ENCODE results near the gene NUTM1. TPM values are rescaled to one million over a fixed set of nuclear protein-coding genes. Genes with fewer than 3 reads are reported as not detected.

NUTM1 gene
- total RNA-seq, 1 donor = not detected

Other genes with a start within 250 kb of the NUTM1 start
- 34.7 TPM for gene EMC7, start 241.5 kb upstream of the NUTM1 start, total RNA-seq
- 4.5 TPM for gene PGBD4, start 241.2 kb upstream of the NUTM1 start, total RNA-seq
- gene KATNBL1, start 133.2 kb upstream of the NUTM1 start, total RNA-seq = 12.0 TPM
- 43.6 TPM for gene EMC4, start 118.3 kb upstream of the NUTM1 start, total RNA-seq
- 87.5 TPM for gene SLC12A6, start 5.5 kb upstream of the NUTM1 start, total RNA-seq
- gene NOP10, start 179 bp upstream of the NUTM1 start, total RNA-seq = 112 TPM
- 9.2 TPM for gene LPCAT4, start 23.9 kb downstream of the NUTM1 start, total RNA-seq
- 59.4 TPM for gene GOLGA8A, start 94.5 kb downstream of the NUTM1 start, total RNA-seq
- gene GOLGA8B, start 240.3 kb downstream of the NUTM1 start, total RNA-seq = 186 TPM

Data from mononuclear cell (primary cell).